ENCODE data around the gene TXNDC11.

- TF ChIP-seq CTCF (IDR thresholded peaks at IDR 0.05) = no peak
- TF ChIP-seq POLR2A (IDR thresholded peaks at IDR 0.05) = no peak
Observed at GRCh38 chr16:11672206-11673090, 70.2 kb downstream of the TXNDC11 start.
